Stimulated activated naive CD8-positive, alpha-beta T cell treated with anti-CD3 and anti-CD28 coated beads, Interleukin-15, amount 100 ng/mL, for 72 hours (primary cell): ENCODE data around the gene CAMTA1.
A peak's percentile ranks its signal among the peaks of the same experiment; 100 is the strongest.

ENCODE experiments used
- ATAC-seq: fragments of 150-1000 bp; cut with Tn5 transposase; 2 replicates; pipeline ENCODE4 v1.10.0; 2021; ENCODE audit warnings: mild to moderate bottlenecking, moderate library complexity
- DNase-seq, 2 donors: peaks; one replicate each; pipeline ENCODE4 v3.0.0; 2021 to 2022
- H3K27ac Mint-ChIP-seq, 2 donors: one replicate each; pipeline ENCODE4 v1.8.0; 2022; ENCODE audit warnings: mild to moderate bottlenecking in 2 of 2, mixed read lengths in 2 of 2, moderate library complexity in 2 of 2
- H3K27me3 Mint-ChIP-seq: one replicate; pipeline ENCODE4 v1.8.0; 2022; ENCODE audit warnings: mixed read lengths
- H3K4me1 Mint-ChIP-seq: one replicate; pipeline ENCODE4 v1.8.0; 2022; ENCODE audit warnings: mild to moderate bottlenecking, mixed read lengths
- H3K4me3 Mint-ChIP-seq, 2 donors: one replicate each; pipeline ENCODE4 v1.8.0; 2022; ENCODE audit warnings: mild to moderate bottlenecking in 2 of 2, mixed read lengths in 2 of 2, moderate library complexity in 1 of 2
- H3K9me3 Mint-ChIP-seq, 2 donors: one replicate each; pipeline ENCODE4 v1.8.0; 2022; ENCODE audit warnings: mixed read lengths in 2 of 2

CAMTA1 gene

DNA sequence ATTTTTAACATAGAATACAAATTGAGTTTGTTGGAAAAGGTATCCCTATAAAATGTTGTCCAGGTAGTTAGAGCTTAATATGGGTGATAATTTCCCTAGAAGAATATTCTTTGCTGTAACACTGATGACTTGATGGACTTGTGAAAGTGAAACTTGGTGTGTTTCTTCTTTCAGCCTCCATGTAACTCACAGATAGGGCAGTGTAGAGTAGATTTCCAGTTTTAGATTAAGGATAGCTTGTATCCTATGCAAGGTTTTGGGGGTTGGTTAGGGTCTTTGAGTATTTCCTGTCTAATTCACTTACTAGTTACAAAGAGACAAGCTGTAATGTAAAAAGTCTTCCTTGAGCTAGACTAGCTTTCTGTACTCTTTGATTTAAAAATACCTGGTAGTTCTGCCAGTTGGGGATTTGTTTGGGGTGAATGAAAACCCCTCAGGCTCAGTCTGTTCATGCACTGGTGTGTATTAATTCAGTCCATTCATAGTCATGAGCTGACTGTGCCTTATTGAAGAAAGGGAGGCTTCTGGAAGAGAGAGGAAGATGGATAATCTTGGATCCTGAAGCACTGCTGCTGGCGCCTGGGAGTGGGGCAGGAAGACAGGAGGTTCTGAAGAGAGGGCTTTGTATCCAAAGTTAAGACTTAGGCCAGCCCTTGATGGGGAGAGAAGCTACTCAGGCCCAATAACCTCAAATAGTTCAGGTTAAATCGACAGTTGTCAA, 83.6 kb downstream of the CAMTA1 start:
- Mint-ChIP-seq H3K4me3 (no peak overlapping the region), H3K27me3 (no peaks in the 10 kb centered on the region), H3K27ac (peak overlapping the region in 1 of 2 donors; percentile 22), H3K4me1 (peaks cover 56% of the 10 kb centered on the region), H3K9me3 (no peaks in the 10 kb centered on the region)
- DNase-seq: no peak
- no peak for ATAC-seq

DNA sequence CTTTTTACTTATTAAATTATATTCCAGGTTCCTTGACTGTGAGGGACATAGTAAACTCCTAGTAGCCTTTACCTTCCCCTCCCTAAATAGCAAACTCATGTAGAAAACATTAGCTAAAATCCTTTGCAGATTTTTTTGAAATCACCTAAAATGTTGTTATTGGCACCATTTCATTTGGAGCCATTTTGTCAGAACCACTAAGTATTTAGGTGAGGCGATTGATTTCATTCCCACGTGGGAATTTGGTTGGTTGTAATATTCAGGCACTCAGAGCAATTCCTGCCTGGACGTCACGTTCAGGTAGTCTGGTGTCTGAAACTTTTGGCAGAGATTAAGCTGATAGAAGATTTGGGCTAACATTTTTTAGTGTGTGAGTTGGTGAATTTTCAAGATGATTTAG, 84.3 kb downstream of the CAMTA1 start:
- ATAC-seq (no peak), DNase-seq (no peak)
- no peaks in the 10 kb centered on the region for H3K27me3 Mint-ChIP-seq
- H3K4me3 Mint-ChIP-seq: no peak overlapping the region
- no peaks in the 10 kb centered on the region for H3K9me3 Mint-ChIP-seq
- H3K27ac Mint-ChIP-seq: no peak overlapping the region
- peaks cover 51% of the 10 kb centered on the region for H3K4me1 Mint-ChIP-seq

GRCh38 chr1:6870086-6870485, 84.8 kb downstream of the CAMTA1 start:
- no peaks in the 10 kb centered on the region for H3K27me3 Mint-ChIP-seq
- H3K27ac Mint-ChIP-seq: no peak overlapping the region
- no peak overlapping the region for H3K4me3 Mint-ChIP-seq
- DNase-seq (no peak), ATAC-seq (no peak)
- peaks cover 49% of the 10 kb centered on the region for H3K4me1 Mint-ChIP-seq
- no peaks in the 10 kb centered on the region for H3K9me3 Mint-ChIP-seq

- H3K4me1 Mint-ChIP-seq: peaks cover 49% of the 10 kb centered on the region
- ATAC-seq: no peak
- H3K27me3 Mint-ChIP-seq: no peaks in the 10 kb centered on the region
- no peak overlapping the region for H3K27ac Mint-ChIP-seq
- H3K9me3 Mint-ChIP-seq: no peaks in the 10 kb centered on the region
- no peak for DNase-seq
- no peak overlapping the region for H3K4me3 Mint-ChIP-seq
Observed at GRCh38 chr1:6870571-6870970, 85.3 kb downstream of the CAMTA1 start.

GRCh38 chr1:6871300-6871972, 86.2 kb downstream of the CAMTA1 start:
- ATAC-seq: no peak
- DNase-seq: no peak

GRCh38 chr1:6872573-6873261, 87.5 kb downstream of the CAMTA1 start:
- no peak for ATAC-seq
- peak overlapping the region; percentile 35 to 41 for H3K4me3 Mint-ChIP-seq

More at GRCh38 chr1:6871300-6871972, 86.2 kb downstream of the CAMTA1 start:
- no peak overlapping the region for H3K27ac Mint-ChIP-seq
- no peak overlapping the region for H3K4me3 Mint-ChIP-seq
- H3K27me3 Mint-ChIP-seq: no peaks in the 10 kb centered on the region
- H3K4me1 Mint-ChIP-seq: peaks cover 49% of the 10 kb centered on the region
- H3K9me3 Mint-ChIP-seq: no peaks in the 10 kb centered on the region

DNA sequence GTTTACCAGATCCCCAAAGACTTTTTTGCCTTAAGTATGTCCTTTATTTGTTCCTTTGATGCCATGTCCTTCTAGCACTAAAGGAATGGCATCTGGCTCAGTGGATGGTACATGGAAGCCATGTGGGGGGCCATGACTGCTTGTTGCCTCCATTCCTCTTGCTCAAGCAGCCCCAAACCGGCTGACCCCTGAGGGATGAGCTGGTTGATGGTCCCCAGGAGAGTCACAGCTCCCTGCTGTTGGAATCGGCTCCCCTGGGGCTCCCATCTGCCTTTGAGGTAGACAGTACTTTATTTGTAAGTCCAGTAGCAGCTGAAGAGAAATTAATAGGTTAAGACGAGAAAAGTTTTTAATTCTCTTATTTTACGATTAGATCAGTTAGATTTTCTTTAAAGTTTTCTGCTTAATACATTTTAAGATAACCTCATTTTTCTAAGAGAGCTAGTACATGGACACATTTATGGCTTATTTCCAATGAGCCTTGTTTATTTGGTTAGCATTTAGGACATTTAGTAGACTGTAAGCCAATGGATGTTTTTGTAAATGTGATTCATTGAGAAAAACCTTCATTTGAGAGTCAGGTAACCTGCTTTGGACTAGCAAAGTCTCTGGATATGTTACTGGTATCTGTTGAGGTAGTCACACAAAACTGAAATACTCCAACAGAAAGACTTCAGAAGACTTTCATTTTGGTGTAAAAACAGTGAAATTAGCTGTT, 88.2 kb downstream of the CAMTA1 start:
- no peaks in the 10 kb centered on the region for H3K27me3 Mint-ChIP-seq
- H3K4me1 Mint-ChIP-seq: peaks cover 33% of the 10 kb centered on the region
- no peak overlapping the region for H3K27ac Mint-ChIP-seq
- no peaks in the 10 kb centered on the region for H3K9me3 Mint-ChIP-seq
- H3K4me3 Mint-ChIP-seq: no peak overlapping the region
- DNase-seq (no peak), ATAC-seq (no peak)

More at GRCh38 chr1:6872573-6873261, 87.5 kb downstream of the CAMTA1 start:
- DNase-seq: no peak
- Mint-ChIP-seq H3K4me1 (peaks cover 40% of the 10 kb centered on the region), H3K27ac (no peak overlapping the region), H3K9me3 (no peaks in the 10 kb centered on the region), H3K27me3 (no peaks in the 10 kb centered on the region)

DNA sequence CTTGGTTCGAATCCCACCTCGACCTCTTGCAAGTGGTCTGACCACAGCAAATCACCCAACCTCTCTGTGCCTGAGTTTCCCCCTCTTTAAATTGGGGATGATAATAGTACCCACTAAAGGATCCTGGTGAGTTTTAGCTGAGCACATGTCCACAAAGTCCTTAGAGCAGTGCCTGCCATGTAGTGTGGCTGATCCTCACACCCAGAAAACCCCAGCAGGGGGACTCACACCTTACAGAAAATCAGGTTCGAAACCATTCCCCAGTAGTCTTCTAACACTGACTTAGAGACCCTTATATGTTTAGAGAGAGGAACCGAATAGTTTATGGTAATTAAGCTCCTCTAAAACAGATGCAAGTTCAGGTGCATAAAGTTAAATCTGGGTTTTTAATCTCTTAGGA, 89.0 kb downstream of the CAMTA1 start:
- Mint-ChIP-seq H3K27me3 (no peaks in the 10 kb centered on the region), H3K4me1 (peaks cover 26% of the 10 kb centered on the region), H3K4me3 (no peak overlapping the region), H3K27ac (no peak overlapping the region), H3K9me3 (no peaks in the 10 kb centered on the region)
- ATAC-seq: no peak
- DNase-seq: no peak

GRCh38 chr1:6880951-6881690, 95.9 kb downstream of the CAMTA1 start:
- Mint-ChIP-seq H3K4me1 (peaks cover 7% of the 10 kb centered on the region), H3K9me3 (no peaks in the 10 kb centered on the region), H3K27ac (peak overlapping the region in 1 of 2 donors; percentile 4), H3K4me3 (no peak overlapping the region), H3K27me3 (no peaks in the 10 kb centered on the region)
- no peak for ATAC-seq
- no peak for DNase-seq

DNA sequence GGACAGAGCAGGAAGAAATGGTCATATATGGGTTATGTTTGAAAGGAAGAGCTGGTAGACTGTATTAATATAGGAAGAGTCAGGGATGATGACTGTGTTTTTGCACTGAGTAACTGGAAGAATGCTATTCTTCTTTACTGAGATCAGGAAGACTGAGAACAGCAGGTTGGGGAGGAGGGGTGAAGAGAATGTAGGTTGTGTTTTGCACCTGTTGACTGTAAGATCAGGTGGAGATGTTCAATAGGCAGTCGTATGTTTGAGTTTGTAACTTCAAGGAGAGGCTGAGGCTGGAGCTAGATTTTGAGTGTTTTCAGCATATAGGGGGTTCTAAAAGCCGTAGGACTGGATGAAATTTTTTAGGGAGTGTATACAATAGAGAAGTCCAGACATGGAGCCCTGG, 97.2 kb downstream of the CAMTA1 start:
- DNase-seq (no peak), ATAC-seq (no peak)
- H3K9me3 Mint-ChIP-seq: no peaks in the 10 kb centered on the region
- H3K4me3 Mint-ChIP-seq: no peak overlapping the region
- peaks cover 7% of the 10 kb centered on the region for H3K4me1 Mint-ChIP-seq
- no peak overlapping the region for H3K27ac Mint-ChIP-seq
- no peaks in the 10 kb centered on the region for H3K27me3 Mint-ChIP-seq

- DNase-seq: no peak
- peak; percentile 45 for ATAC-seq
- Mint-ChIP-seq H3K9me3 (no peaks in the 10 kb centered on the region), H3K4me1 (peaks cover 7% of the 10 kb centered on the region), H3K27ac (no peak overlapping the region), H3K27me3 (no peaks in the 10 kb centered on the region), H3K4me3 (peak overlapping the region; percentile 3 to 4)
Observed at GRCh38 chr1:6884652-6885153, 99.4 kb downstream of the CAMTA1 start.

DNA sequence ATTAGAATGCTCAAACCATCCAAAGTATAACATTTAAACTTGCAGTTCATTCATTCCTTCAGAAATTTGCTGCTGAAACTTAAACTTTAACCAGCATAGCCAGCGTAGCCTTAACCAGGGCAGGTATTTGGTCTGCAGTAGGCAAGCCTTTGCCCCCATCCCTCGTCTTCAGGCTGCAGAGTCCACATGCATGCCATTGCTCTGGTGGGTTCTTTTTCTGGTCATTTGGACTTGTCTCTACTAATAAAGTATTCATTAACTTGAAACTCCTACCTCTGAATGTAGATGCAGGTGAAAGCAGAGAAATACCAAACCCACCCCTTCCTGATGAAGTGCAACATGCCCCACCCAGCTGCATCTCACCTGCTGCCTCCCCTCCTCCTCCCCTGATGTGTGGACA, 100.2 kb downstream of the CAMTA1 start:
- DNase-seq (no peak), ATAC-seq (no peak)
- Mint-ChIP-seq H3K4me3 (no peak overlapping the region), H3K27ac (no peak overlapping the region), H3K4me1 (peaks cover 7% of the 10 kb centered on the region), H3K9me3 (no peaks in the 10 kb centered on the region), H3K27me3 (no peaks in the 10 kb centered on the region)

- DNase-seq (no peak), ATAC-seq (no peak)
- Mint-ChIP-seq H3K9me3 (no peaks in the 10 kb centered on the region), H3K4me3 (no peak overlapping the region), H3K27me3 (no peaks in the 10 kb centered on the region), H3K27ac (peak overlapping the region in 1 of 2 donors; percentile 3), H3K4me1 (peaks cover 7% of the 10 kb centered on the region)
Observed at GRCh38 chr1:6886523-6886922, 101.3 kb downstream of the CAMTA1 start.

DNA sequence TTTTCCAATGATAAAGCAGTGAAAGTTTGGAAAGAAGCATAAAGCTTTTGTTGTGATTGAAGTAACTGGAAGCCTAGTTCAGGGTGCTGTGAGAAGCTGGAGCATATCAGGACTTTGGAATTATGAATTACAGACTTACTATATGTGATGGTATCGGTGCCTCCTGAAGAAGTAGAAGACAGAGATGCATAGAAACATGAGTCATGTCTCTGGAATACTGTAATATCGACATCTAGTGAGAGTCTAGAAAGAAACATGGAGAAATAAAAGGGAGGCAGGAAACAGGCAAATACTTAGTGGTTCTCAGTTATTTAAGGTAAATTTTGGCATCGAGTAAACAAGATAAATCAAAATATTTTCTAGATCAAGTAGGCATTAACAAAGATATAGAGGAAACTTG, 103.0 kb downstream of the CAMTA1 start:
- no peaks in the 10 kb centered on the region for H3K27me3 Mint-ChIP-seq
- H3K27ac Mint-ChIP-seq: peak overlapping the region in 1 of 2 donors; percentile 53
- no peaks in the 10 kb centered on the region for H3K9me3 Mint-ChIP-seq
- DNase-seq (no peak), ATAC-seq (no peak)
- no peak overlapping the region for H3K4me3 Mint-ChIP-seq
- H3K4me1 Mint-ChIP-seq: peaks cover 14% of the 10 kb centered on the region

- H3K4me1 Mint-ChIP-seq: peaks cover 14% of the 10 kb centered on the region
- ATAC-seq: no peak
- H3K27ac Mint-ChIP-seq: no peak overlapping the region
- H3K4me3 Mint-ChIP-seq: no peak overlapping the region
- no peak for DNase-seq
- no peaks in the 10 kb centered on the region for H3K9me3 Mint-ChIP-seq
- H3K27me3 Mint-ChIP-seq: no peaks in the 10 kb centered on the region
Observed at GRCh38 chr1:6888870-6889269, 103.6 kb downstream of the CAMTA1 start.
